Astrocyte (in vitro differentiated cells and primary cell): Measurements from ENCODE around the gene LCOR. TPM values are rescaled to one million over a fixed set of nuclear protein-coding genes. Genes with fewer than 3 reads are reported as not detected.

ENCODE experiments used
- DNase-seq: peaks from one replicate; pipeline ENCODE4 v3.0.0-alpha.2; 2010; ENCODE audit warnings: low read depth
- FAIRE-seq: peaks from 2 replicates; lab custom pipeline; 2011; peaks lifted over from hg19 to GRCh38; lab: Jason Lieb, UNC
- H2AFZ ChIP-seq: 2 replicates; pipeline ENCODE4 v1.6.0; 2012; ENCODE audit warnings: low read depth, low read length, inconsistent platforms
- H3K27ac ChIP-seq: 2 replicates; pipeline ENCODE4 v1.5.1; 2011; ENCODE audit warnings: low read depth, low read length, inconsistent platforms
- H3K27me3 ChIP-seq: 2 replicates; pipeline ENCODE4 v1.6.0; 2011; ENCODE audit warnings: low read length, inconsistent platforms; ENCODE audit not compliant: insufficient read depth
- H3K36me3 ChIP-seq: 2 replicates; pipeline ENCODE4 v1.5.1; 2011; ENCODE audit warnings: low read length, inconsistent platforms; ENCODE audit not compliant: insufficient read depth
- H3K4me1 ChIP-seq: 2 replicates; pipeline ENCODE4 v1.5.1; 2011; ENCODE audit warnings: low read length, inconsistent platforms; ENCODE audit not compliant: insufficient read depth
- H3K4me2 ChIP-seq: 2 replicates; pipeline ENCODE4 v1.6.0; 2012; ENCODE audit warnings: low read length, inconsistent platforms
- H3K4me3 ChIP-seq: 2 replicates; pipeline ENCODE4 v1.5.1; 2011; ENCODE audit warnings: low read depth, mild to moderate bottlenecking, low read length, inconsistent platforms; ENCODE audit not compliant: insufficient read depth
- H3K79me2 ChIP-seq: 2 replicates; pipeline ENCODE4 v1.6.0; 2012; ENCODE audit warnings: mild to moderate bottlenecking, low read length, inconsistent platforms; ENCODE audit not compliant: insufficient read depth
- H3K9ac ChIP-seq: 2 replicates; pipeline ENCODE4 v1.6.0; 2012; ENCODE audit warnings: mild to moderate bottlenecking, low read length, inconsistent platforms
- H3K9me3 ChIP-seq: 2 replicates; pipeline ENCODE4 v1.5.1; 2012; ENCODE audit warnings: low read depth, mild to moderate bottlenecking, low read length, inconsistent platforms; ENCODE audit not compliant: insufficient read depth
- H4K20me1 ChIP-seq: 2 replicates; pipeline ENCODE4 v1.6.0; 2012; ENCODE audit warnings: low read length, inconsistent platforms; ENCODE audit not compliant: insufficient read depth
- H3K27ac Mint-ChIP-seq: one replicate; pipeline ENCODE4 v1.8.0; 2021; ENCODE audit warnings: mild to moderate bottlenecking, mixed read lengths; ENCODE audit not compliant: unreplicated experiment
- H3K27me3 Mint-ChIP-seq: one replicate; pipeline ENCODE4 v1.8.0; 2021; ENCODE audit warnings: low read depth, mixed read lengths; ENCODE audit not compliant: unreplicated experiment
- H3K36me3 Mint-ChIP-seq: one replicate; pipeline ENCODE4 v1.8.0; 2021; ENCODE audit warnings: low read depth, mixed read lengths; ENCODE audit not compliant: unreplicated experiment
- H3K4me1 Mint-ChIP-seq: one replicate; pipeline ENCODE4 v1.8.0; 2021; ENCODE audit warnings: low read depth, mixed read lengths; ENCODE audit not compliant: unreplicated experiment
- H3K4me3 Mint-ChIP-seq: one replicate; pipeline ENCODE4 v1.8.0; 2021; ENCODE audit warnings: mild to moderate bottlenecking, moderate library complexity, mixed read lengths; ENCODE audit not compliant: unreplicated experiment
- H3K9me3 Mint-ChIP-seq: one replicate; pipeline ENCODE4 v1.8.0; 2021; ENCODE audit warnings: mild to moderate bottlenecking, mixed read lengths; ENCODE audit not compliant: unreplicated experiment
- EZH2 ChIP-seq: IDR thresholded peaks from 2 replicates; pipeline ENCODE4 v1.6.1; 2012; ENCODE audit warnings: mild to moderate bottlenecking, low read length, inconsistent platforms; ENCODE audit not compliant: insufficient read depth
- total RNA-seq: library from RNA; stranded (reverse); gene quantifications from 2 replicates; pipeline ENCODE4 v1.2.1, GENCODE V29; 2021
- TF ChIP-seq, protein P1 (sequence below): IDR thresholded peaks from 2 replicates; pipeline ENCODE4 v1.5.1; 2011; ENCODE audit warnings: low read depth, mild to moderate bottlenecking, inconsistent platforms, low read length, moderate library complexity; ENCODE audit not compliant: insufficient read depth

Gene LCOR
- total RNA-seq, 1 donor from 2014 or later = 72.0 TPM

DNA sequence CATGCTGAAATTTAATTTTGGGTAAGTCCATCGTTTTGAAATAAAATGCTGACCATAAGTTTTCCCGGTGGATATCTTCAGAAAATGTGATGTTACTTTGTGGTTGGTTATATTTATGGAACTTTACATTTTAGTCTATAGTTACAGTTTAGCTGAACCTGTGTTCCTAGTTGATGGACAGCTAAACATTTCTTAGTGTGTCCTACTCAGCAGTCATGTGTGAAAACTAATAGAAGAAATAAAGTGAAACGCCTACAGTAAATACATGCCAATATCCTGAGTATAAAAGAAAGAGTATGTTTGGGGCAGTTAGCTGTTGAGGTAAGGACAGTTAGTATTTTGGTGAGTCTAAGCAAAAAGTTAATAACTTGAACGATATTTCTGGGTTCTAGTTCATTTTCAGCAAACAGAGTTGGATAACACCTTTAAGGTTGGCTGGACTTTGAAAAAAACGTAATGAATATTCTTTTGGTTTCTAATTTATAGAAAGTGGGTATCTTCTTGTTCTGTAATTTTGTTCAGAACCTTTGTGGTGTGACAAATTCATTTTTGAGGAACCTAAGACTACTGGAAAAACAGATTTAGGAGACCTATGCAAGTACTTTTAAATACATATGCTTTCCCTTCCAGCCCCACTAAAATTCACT is 28.7 kb downstream of the LCOR start:
- peaks cover 95% of the 10 kb centered on the region for H3K79me2 ChIP-seq
- H3K4me1 Mint-ChIP-seq = peaks cover 30% of the 10 kb centered on the region

DNA sequence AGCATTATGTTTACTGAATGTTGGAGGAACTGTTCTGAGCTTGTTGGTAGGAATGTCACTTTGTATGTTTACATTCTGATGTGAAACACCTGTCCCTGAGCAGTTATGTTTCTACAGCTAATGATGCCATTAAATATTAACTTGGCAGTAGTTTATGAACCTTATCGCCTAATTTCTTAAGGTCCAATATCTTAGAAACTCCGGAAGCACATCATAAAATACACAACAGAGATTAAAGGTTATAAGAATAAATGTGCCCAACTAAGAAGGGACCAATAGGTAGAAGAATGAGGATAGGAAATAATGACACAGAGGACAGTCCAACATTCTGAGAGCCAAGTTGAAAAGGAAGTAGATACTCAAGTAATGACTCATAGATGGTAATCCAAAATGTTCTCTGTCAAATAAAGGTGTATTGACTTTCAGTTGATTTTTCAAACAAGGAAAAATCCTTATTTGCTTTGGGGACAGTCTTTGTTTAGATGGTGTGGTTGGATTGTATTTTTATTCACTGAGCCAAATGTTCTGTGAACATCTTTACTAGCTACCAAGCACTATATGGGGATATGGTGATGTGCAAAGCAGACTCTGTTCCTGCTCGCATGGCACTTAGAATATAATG is 31.9 kb downstream of the LCOR start:
- DNase-seq (peak; percentile 70), FAIRE-seq (peak; percentile 32)
- Histone ChIP-seq H4K20me1 (peaks cover 84% of the 10 kb centered on the region), H3K27ac (peak overlapping the region; percentile 43), H3K27me3 (no peaks in the 10 kb centered on the region), H3K4me1 (peaks cover 12% of the 10 kb centered on the region), H3K9ac (no peak overlapping the region), H2AFZ (no peak overlapping the region), H3K4me2 (peak overlapping the region; percentile 66), H3K9me3 (no peaks in the 10 kb centered on the region), H3K4me3 (no peak overlapping the region), H3K79me2 (peaks cover 96% of the 10 kb centered on the region), H3K36me3 (no peaks in the 10 kb centered on the region)
- TF ChIP-seq, protein P1, sequence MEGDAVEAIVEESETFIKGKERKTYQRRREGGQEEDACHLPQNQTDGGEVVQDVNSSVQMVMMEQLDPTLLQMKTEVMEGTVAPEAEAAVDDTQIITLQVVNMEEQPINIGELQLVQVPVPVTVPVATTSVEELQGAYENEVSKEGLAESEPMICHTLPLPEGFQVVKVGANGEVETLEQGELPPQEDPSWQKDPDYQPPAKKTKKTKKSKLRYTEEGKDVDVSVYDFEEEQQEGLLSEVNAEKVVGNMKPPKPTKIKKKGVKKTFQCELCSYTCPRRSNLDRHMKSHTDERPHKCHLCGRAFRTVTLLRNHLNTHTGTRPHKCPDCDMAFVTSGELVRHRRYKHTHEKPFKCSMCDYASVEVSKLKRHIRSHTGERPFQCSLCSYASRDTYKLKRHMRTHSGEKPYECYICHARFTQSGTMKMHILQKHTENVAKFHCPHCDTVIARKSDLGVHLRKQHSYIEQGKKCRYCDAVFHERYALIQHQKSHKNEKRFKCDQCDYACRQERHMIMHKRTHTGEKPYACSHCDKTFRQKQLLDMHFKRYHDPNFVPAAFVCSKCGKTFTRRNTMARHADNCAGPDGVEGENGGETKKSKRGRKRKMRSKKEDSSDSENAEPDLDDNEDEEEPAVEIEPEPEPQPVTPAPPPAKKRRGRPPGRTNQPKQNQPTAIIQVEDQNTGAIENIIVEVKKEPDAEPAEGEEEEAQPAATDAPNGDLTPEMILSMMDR = no peak
- no peak for TF ChIP-seq EZH2
- H3K36me3 Mint-ChIP-seq = peaks cover 9% of the 10 kb centered on the region
- peak overlapping the region; percentile 48 for H3K27ac Mint-ChIP-seq
- H3K27me3 Mint-ChIP-seq = no peaks in the 10 kb centered on the region
- H3K4me3 Mint-ChIP-seq = no peak overlapping the region
- peaks cover 18% of the 10 kb centered on the region for H3K4me1 Mint-ChIP-seq
- H3K9me3 Mint-ChIP-seq = no peaks in the 10 kb centered on the region

More for the DNA sequence above, 28.7 kb downstream of the LCOR start:
- DNase-seq = no peak
- H3K4me3 ChIP-seq = no peak overlapping the region
- no peak overlapping the region for H3K4me3 Mint-ChIP-seq
- H2AFZ ChIP-seq = no peak overlapping the region
- H3K4me1 ChIP-seq = peaks cover 23% of the 10 kb centered on the region
- no peaks in the 10 kb centered on the region for H3K27me3 Mint-ChIP-seq
- no peak for TF ChIP-seq EZH2
- no peak overlapping the region for H3K9ac ChIP-seq
- peaks cover 11% of the 10 kb centered on the region for H3K36me3 Mint-ChIP-seq
- peaks cover 88% of the 10 kb centered on the region for H4K20me1 ChIP-seq
- H3K27me3 ChIP-seq = no peaks in the 10 kb centered on the region
- FAIRE-seq = no peak
- H3K9me3 ChIP-seq = no peaks in the 10 kb centered on the region
- no peak overlapping the region for H3K27ac ChIP-seq
- H3K27ac Mint-ChIP-seq = no peak overlapping the region
- no peak overlapping the region for H3K4me2 ChIP-seq
- H3K36me3 ChIP-seq = no peaks in the 10 kb centered on the region
- H3K9me3 Mint-ChIP-seq = no peaks in the 10 kb centered on the region

DNA sequence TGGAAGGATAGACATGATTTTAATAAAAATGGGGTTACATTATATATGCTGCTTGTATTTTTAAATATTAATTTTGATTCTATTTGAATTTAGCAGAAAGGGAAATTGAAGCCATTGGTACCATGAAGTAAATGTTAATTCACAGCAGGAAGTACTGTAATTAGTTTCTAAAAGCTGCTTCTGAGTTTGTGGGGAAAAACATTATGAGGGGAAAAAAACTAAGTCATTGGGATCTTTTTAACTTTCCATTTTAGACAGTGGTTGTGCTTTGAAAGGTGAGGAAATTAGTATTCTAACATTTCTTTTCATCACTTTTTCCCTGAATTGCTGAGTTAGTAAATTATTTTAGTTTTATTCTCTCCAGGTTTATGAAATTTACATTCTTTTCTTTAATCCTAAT is 41.0 kb downstream of the LCOR start:
- H3K27ac ChIP-seq = no peak overlapping the region
- Mint-ChIP-seq H3K4me1 (no peaks in the 10 kb centered on the region), H3K27me3 (no peaks in the 10 kb centered on the region), H3K27ac (no peak overlapping the region), H3K9me3 (no peaks in the 10 kb centered on the region), H3K4me3 (no peak overlapping the region), H3K36me3 (no peaks in the 10 kb centered on the region)
- no peak overlapping the region for H2AFZ ChIP-seq
- peaks cover 98% of the 10 kb centered on the region for H3K79me2 ChIP-seq
- no peak for TF ChIP-seq EZH2
- TF ChIP-seq, protein P1 = no peak
- H3K4me2 ChIP-seq = no peak overlapping the region
- H3K4me1 ChIP-seq = no peaks in the 10 kb centered on the region
- H3K4me3 ChIP-seq = no peak overlapping the region
- H4K20me1 ChIP-seq = peaks cover 91% of the 10 kb centered on the region
- no peak overlapping the region for H3K9ac ChIP-seq
- FAIRE-seq (no peak), DNase-seq (no peak)
- H3K36me3 ChIP-seq = no peaks in the 10 kb centered on the region
- H3K27me3 ChIP-seq = no peaks in the 10 kb centered on the region
- H3K9me3 ChIP-seq = no peaks in the 10 kb centered on the region
